ENCODE results near the gene P3H3. TPM values are rescaled to one million over a fixed set of nuclear protein-coding genes. Genes with fewer than 3 reads are reported as not detected.

P3H3 gene
- total and polyA plus RNA-seq, 2 of the 4 experiments (the other 2 are of a cell fraction) = 27.8 to 83.9 TPM

DNA sequence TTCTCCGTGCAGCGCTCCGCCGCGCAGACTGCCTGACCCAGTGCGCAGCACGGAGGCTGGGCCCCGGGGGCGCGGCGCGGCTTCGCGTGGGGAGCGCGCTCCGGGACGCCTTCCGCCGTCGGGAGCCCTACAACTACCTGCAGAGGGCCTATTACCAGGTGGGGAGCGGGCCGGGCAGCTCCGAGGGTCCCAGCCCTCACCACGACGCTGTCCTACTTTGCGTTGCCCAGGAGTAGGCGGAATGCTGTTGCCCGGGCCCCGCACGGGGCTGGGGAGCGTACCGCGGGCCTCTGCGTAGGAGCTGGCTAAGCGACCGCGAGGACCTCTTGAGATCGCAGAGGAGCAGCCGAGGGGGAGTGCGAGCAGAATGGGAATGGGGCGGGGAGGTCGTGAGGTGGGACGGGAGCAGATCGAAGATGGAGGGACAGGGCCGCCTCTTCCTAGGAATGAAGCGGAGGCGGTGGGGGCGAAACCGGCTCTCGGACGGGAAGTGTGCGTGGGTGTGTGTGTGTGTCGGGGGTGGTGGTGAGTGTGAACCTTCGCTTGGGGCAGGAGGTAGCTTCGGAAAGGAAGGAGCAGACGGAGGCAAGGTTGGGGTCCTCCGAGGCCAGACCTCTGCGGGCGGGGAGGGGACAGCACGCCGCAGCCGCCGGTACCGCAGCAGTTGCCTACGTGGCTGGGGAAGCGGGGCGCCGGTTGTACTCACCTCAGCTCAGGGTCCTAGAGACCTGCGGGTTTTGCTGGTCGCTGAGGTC lies 751 bp downstream of the P3H3 start:
- H4K20me1 ChIP-seq (ENCODE audit: insufficient read depth, low read length) = peaks cover 9% of the 10 kb centered on the region
- H3K4me3 ChIP-seq (ENCODE audit: insufficient read depth, low read depth, low read length) = peak overlapping the region; percentile 91
- intact Hi-C loops (cut with micrococcal nuclease) = loop anchor here (5.0 kb wide), 1 partner anchor 142 kb away; the partner anchor contains the start of gene ZNF384
- peak overlapping the region; percentile 70 for H2BK120ac ChIP-seq (ENCODE audit: low read depth, low read length)
- peak overlapping the region; percentile 92 for H2AFZ ChIP-seq (replicated peaks; ENCODE audit: low read length, poor library complexity)
- H3K4ac ChIP-seq (ENCODE audit: low read depth, low read length) = peak overlapping the region; percentile 97
- H4K8ac ChIP-seq (ENCODE audit: low read depth in 2 of 2, low read length in 2 of 2) = peak overlapping the region; percentile 78 to 97
- peak; percentile 50 for DNase-seq
- H4K91ac ChIP-seq (ENCODE audit: insufficient read depth, low read depth, low read length) = peak overlapping the region; percentile 95
- H2BK20ac ChIP-seq (ENCODE audit: low read depth, low read length) = peak overlapping the region; percentile 49; the same call in 1 of the 2 replicates
- peak; percentile 35 for ATAC-seq (ENCODE audit: low read depth)
- 0 out of 3 replicates have a peak overlapping the region, but pooled peaks have one; percentile 47 for H2BK15ac ChIP-seq (ENCODE audit: low read depth, low read length)
- H3K79me1 ChIP-seq (ENCODE audit: low read depth in 1 of 2, low read length in 2 of 2) = peaks cover 13 to 72% of the 10 kb centered on the region in 2 experiments
- dilution Hi-C loops (cut with HindIII; ENCODE audit: low sequenced_read_pairs, unreplicated experiment) = no loop called here
- TF ChIP-seq USF2 (IDR thresholded peaks at IDR 0.05; ENCODE audit: low read depth, low read length) = no peak
- TF ChIP-seq ELK1 (IDR thresholded peaks at IDR 0.05; ENCODE audit: borderline replicate concordance, low read depth, low read length) = no peak
- TF ChIP-seq NFE2L2 (IDR thresholded peaks at IDR 0.05; ENCODE audit: low read depth, low read length) = no peak
- no peak; the same call in 1 of the 2 replicates for TF ChIP-seq POLR2A (IDR thresholded peaks at IDR 0.05; ENCODE audit: low read depth, low read length)
- TF ChIP-seq RFX5 (IDR thresholded peaks at IDR 0.05; ENCODE audit: low read depth, low read length) = no peak
- TF ChIP-seq SMC3 (IDR thresholded peaks at IDR 0.05; ENCODE audit: low read depth, low read length) = no peak
- TF ChIP-seq RCOR1 (IDR thresholded peaks at IDR 0.05; ENCODE audit: insufficient replicate concordance, low read length) = no peak
- no peak for TF ChIP-seq FOS (IDR thresholded peaks at IDR 0.05; ENCODE audit: low read depth, low read length)
- peak overlapping the region; percentile 99 for H3K14ac ChIP-seq (replicated peaks; ENCODE audit: low read depth, low read length)
- H2AK5ac ChIP-seq (ENCODE audit: low read depth, low read length) = peak overlapping the region; percentile 94
- ChIA-PET POLR2A (ENCODE audit: unreplicated experiment) (interaction anchor here (0.6 to 1.4 kb wide), 4 partner anchors 22 to 103 kb away, joined by 3 to 5 read pairs (median 4); partner anchors contain the start of genes CDCA3 and TPI1), CTCF (no interaction called here)
- WGBS, 2 experiments (ENCODE audit: extremely low coverage in 2 of 2, insufficient read length in 1 of 2) = 0% methylated on average over 52 of the region's 71 CpGs; no CpG with 5 or more reads in 1 of the 2 experiments
- H3K23ac ChIP-seq (ENCODE audit: low read depth, low read length) = peak overlapping the region; percentile 97
- in situ Hi-C loops (cut with MboI; ENCODE audit: low sequenced_read_pairs) = loop anchor here (5.0 to 10.0 kb wide), 2 partner anchors 77 to 214 kb away; partner anchors contain the start of gene MLF2
- H3K36me3 ChIP-seq (ENCODE audit: control insufficient read depth, insufficient read depth, low read length) = peaks cover 28% of the 10 kb centered on the region
- H2BK5ac ChIP-seq (ENCODE audit: low read depth, low read length, poor library complexity, severe bottlenecking) = peak overlapping the region; percentile 89
- peak overlapping the region; percentile 87 for H3K18ac ChIP-seq (ENCODE audit: low read depth, low read length)
- peak overlapping the region; percentile 96 for H3K27ac ChIP-seq (ENCODE audit: insufficient read depth, low read length)
- peak overlapping the region; percentile 85 for H3K4me2 ChIP-seq (ENCODE audit: low read depth, low read length)
- H2AK9ac ChIP-seq (replicated peaks; ENCODE audit: low read depth, low read length, poor library complexity) = peak overlapping the region; percentile 92
- no peaks in the 10 kb centered on the region for H3K27me3 ChIP-seq (ENCODE audit: control insufficient read depth, insufficient read depth, low read length)
- peak overlapping the region; percentile 92 for H3K9ac ChIP-seq (ENCODE audit: low read depth, low read length)
- peak overlapping the region; percentile 88 for H4K5ac ChIP-seq (ENCODE audit: low read depth, low read length)
- no TSS peak for BruUV-seq (replicated peaks)
- H3K56ac ChIP-seq (ENCODE audit: extremely low read depth, insufficient read depth, low read length) = peak overlapping the region; percentile 91
- peaks cover 6% of the 10 kb centered on the region for H3K9me1 ChIP-seq (ENCODE audit: insufficient read depth, low read length)
- peaks cover 15% of the 10 kb centered on the region for H3K4me1 ChIP-seq (ENCODE audit: control insufficient read depth, insufficient read depth, low read length)
- H3K9me3 ChIP-seq (ENCODE audit: control insufficient read depth, insufficient read depth, low read length) = no peaks in the 10 kb centered on the region
